ENCODE results near the gene NACA2.

DNA sequence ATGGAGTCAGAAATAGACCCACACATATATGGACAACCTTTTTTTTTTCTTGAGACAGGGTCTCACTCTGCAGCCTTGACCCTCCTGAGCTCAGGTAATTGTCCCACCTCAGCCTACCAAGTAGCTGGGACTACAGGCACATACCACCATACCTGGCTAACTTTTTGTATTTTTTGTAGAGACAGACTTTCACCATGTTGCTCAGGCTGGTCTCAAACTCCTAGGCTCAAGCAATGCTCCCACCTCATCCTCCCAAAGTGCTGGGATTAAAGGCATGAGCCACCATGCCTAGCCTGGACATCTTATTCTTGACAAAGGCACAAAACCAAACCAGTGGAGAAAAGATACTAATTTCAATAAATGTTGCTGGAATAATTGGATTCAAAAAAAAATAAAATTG is 14.7 kb upstream of the NACA2 start:
- no peak for TF ChIP-seq POLR2A (IDR thresholded peaks at IDR 0.05)
- no peak for TF ChIP-seq CTCF (IDR thresholded peaks at IDR 0.05)
